ENCODE measurements around the gene CGNL1. TPM values are rescaled to one million over a fixed set of nuclear protein-coding genes. Genes with fewer than 3 reads are reported as not detected.

Gene CGNL1, protein sequence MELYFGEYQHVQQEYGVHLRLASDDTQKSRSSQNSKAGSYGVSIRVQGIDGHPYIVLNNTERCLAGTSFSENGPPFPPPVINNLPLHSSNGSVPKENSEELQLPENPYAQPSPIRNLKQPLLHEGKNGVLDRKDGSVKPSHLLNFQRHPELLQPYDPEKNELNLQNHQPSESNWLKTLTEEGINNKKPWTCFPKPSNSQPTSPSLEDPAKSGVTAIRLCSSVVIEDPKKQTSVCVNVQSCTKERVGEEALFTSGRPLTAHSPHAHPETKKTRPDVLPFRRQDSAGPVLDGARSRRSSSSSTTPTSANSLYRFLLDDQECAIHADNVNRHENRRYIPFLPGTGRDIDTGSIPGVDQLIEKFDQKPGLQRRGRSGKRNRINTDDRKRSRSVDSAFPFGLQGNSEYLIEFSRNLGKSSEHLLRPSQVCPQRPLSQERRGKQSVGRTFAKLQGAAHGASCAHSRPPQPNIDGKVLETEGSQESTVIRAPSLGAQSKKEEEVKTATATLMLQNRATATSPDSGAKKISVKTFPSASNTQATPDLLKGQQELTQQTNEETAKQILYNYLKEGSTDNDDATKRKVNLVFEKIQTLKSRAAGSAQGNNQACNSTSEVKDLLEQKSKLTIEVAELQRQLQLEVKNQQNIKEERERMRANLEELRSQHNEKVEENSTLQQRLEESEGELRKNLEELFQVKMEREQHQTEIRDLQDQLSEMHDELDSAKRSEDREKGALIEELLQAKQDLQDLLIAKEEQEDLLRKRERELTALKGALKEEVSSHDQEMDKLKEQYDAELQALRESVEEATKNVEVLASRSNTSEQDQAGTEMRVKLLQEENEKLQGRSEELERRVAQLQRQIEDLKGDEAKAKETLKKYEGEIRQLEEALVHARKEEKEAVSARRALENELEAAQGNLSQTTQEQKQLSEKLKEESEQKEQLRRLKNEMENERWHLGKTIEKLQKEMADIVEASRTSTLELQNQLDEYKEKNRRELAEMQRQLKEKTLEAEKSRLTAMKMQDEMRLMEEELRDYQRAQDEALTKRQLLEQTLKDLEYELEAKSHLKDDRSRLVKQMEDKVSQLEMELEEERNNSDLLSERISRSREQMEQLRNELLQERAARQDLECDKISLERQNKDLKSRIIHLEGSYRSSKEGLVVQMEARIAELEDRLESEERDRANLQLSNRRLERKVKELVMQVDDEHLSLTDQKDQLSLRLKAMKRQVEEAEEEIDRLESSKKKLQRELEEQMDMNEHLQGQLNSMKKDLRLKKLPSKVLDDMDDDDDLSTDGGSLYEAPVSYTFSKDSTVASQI
- not detected for total RNA-seq

DNA sequence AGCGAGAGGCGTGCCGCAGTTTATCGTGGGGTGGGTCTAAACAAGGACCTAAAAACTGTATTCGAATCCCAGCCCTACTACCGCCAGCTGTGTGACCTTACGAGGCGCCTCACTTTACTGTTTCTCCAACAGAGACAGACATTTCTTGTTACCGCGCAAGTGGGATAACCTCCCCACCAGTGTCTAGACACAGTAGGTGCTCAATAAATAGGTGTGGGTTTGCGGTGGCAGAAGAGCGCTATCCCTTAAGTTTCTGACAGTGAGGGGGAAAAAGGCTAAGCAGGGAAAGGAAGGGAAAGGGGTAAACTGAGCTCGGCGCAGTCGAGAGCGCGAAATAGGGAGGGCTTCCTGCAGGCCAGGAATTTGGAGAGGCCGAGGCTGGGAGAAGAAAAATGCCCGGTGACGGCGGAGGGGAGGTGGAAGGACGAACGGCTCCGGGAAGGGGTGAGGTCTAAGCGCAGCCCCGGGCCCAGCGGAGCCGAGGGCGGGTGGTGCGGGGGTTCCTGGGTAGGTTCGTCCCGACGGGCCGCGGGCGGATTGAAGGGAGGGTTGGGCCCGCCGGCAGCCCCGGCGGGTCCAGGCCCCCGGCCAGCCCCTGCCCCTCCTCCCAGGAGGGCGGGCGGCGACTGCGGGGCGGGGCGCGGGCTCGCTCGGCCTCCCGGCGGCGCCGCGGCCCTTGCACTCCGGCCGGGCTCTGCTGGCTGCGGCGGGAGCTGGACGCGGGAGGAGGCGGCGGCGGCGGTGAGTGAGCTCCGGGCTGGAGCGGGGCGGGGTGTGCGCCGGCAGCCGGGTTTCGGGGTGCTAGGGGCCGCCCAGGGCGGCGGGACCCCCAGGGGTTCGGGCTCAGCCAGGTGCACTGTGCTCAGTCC, at the start of gene CGNL1:
Gene CGNL1, plus strand, starts transcription at position 679 of the 869 bp plus-strand sequence. CDS start 61,495 bp downstream, outside the sequence.
- POLR2A ChIA-PET, result no interaction called here
- CTCF ChIA-PET, result no interaction called here
- Mint-ChIP-seq H3K27ac (no peak within 1 kb of the TSS), H3K9me3 (ENCODE audit: insufficient read depth) (no peaks in the 10 kb centered on the region), H3K4me3 (peak within 1 kb of the TSS; percentile 36), H3K36me3 (ENCODE audit: low read depth) (peaks cover 1% of the 10 kb centered on the region), H3K27me3 (ENCODE audit: low read depth) (peaks cover 48% of the 10 kb centered on the region), H3K4me1 (ENCODE audit: low read depth) (peaks cover 8% of the 10 kb centered on the region)
- DNase-seq, result no peak
- peak; percentile 51 for ATAC-seq

GRCh38 chr15:57327985-57328471, 48.3 kb upstream of the CGNL1 start:
- no peak overlapping the region for H3K4me3 Mint-ChIP-seq
- ChIA-PET CTCF (no interaction called here), POLR2A (no interaction called here)
- no peak overlapping the region for H3K27ac Mint-ChIP-seq
- H3K36me3 Mint-ChIP-seq (ENCODE audit: low read depth), result no peaks in the 10 kb centered on the region
- H3K27me3 Mint-ChIP-seq (ENCODE audit: low read depth), result no peaks in the 10 kb centered on the region
- no peak for ATAC-seq
- peaks cover 16% of the 10 kb centered on the region for H3K4me1 Mint-ChIP-seq (ENCODE audit: low read depth)
- no peaks in the 10 kb centered on the region for H3K9me3 Mint-ChIP-seq (ENCODE audit: insufficient read depth)
- DNase-seq, result no peak

DNA sequence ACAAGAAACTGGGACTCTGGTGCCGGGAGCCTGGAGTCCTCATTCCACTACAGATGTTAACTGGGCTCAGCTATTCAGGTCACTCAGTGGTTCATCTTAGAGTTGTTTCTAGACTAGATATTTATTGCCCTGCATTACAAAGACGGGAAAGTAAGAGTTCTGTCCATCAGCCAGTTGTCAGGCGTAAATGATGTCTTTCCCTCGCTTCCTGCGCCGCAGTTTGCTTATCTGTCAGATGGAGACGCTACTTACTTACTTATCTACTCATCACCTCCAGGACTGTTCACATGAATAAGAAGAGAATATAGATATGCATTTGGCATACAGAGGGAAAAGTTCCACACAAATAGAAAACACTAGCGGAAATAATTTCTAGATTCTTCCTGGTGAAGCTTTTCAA, 47.8 kb upstream of the CGNL1 start:
- Mint-ChIP-seq H3K27ac (no peak overlapping the region), H3K36me3 (ENCODE audit: low read depth) (no peaks in the 10 kb centered on the region), H3K9me3 (ENCODE audit: insufficient read depth) (no peaks in the 10 kb centered on the region), H3K4me1 (ENCODE audit: low read depth) (peaks cover 14% of the 10 kb centered on the region), H3K27me3 (ENCODE audit: low read depth) (no peaks in the 10 kb centered on the region), H3K4me3 (no peak overlapping the region)
- CTCF ChIA-PET, result interaction anchor here (1.8 kb wide), 1 partner anchor 199 kb away, joined by 7 read pairs; no protein-coding TSS in a partner anchor
- no peak for DNase-seq
- POLR2A ChIA-PET, result no interaction called here
- ATAC-seq, result no peak

GRCh38 chr15:57328897-57329296, 47.4 kb upstream of the CGNL1 start:
- Mint-ChIP-seq H3K9me3 (ENCODE audit: insufficient read depth) (no peaks in the 10 kb centered on the region), H3K4me3 (no peak overlapping the region), H3K27ac (no peak overlapping the region), H3K36me3 (ENCODE audit: low read depth) (no peaks in the 10 kb centered on the region), H3K27me3 (ENCODE audit: low read depth) (no peaks in the 10 kb centered on the region), H3K4me1 (ENCODE audit: low read depth) (peaks cover 10% of the 10 kb centered on the region)
- POLR2A ChIA-PET, result no interaction called here
- DNase-seq (no peak), ATAC-seq (no peak)
- CTCF ChIA-PET, result interaction anchor here (1.8 kb wide), 1 partner anchor 199 kb away, joined by 7 read pairs; no protein-coding TSS in a partner anchor

GRCh38 chr15:57329582-57330367, 46.5 kb upstream of the CGNL1 start:
- Mint-ChIP-seq H3K27ac (no peak overlapping the region), H3K36me3 (ENCODE audit: low read depth) (no peaks in the 10 kb centered on the region), H3K4me1 (ENCODE audit: low read depth) (peaks cover 9% of the 10 kb centered on the region), H3K27me3 (ENCODE audit: low read depth) (peaks cover 3% of the 10 kb centered on the region), H3K4me3 (no peak overlapping the region), H3K9me3 (ENCODE audit: insufficient read depth) (no peaks in the 10 kb centered on the region)
- CTCF ChIA-PET, result interaction anchor here (1.8 kb wide), 1 partner anchor 198 kb away, joined by 7 read pairs; no protein-coding TSS in a partner anchor
- DNase-seq, result no peak
- no peak for ATAC-seq
- POLR2A ChIA-PET, result no interaction called here

DNA sequence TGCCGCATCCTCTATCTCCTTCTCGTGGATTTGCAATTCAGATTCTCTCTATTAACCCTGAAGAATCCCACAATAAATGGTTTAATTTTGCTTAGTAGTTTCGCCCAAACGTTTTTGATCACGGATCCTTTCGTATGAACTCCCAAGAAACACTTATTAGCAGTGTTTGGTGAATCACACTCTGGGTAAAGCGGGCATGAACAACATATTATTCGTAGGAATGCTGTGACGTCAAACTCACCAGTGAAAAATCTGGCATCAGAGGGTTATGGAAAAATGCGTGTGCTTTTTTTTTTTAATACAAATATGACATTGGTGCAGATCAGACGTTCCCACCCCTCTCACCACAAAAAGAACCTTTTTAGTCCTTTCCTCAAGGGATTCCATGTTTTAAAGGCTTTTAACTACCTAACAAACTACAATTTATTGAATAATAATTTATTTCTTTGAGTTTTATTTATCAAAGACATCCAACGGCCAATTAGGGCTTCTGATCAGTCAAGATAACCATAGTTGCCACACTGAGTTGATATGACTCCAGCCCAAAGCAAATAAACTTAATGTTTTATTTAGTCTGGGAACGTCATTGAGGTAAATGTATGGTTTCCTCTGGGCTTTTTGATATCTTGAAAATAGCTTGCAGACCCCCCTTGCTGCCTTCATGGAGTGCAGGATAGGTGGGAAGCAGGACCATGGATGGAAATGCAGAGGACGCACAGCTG, 45.5 kb upstream of the CGNL1 start:
- no peaks in the 10 kb centered on the region for H3K36me3 Mint-ChIP-seq (ENCODE audit: low read depth)
- no peaks in the 10 kb centered on the region for H3K9me3 Mint-ChIP-seq (ENCODE audit: insufficient read depth)
- no peak overlapping the region for H3K27ac Mint-ChIP-seq
- POLR2A ChIA-PET, result no interaction called here
- peaks cover 9% of the 10 kb centered on the region for H3K4me1 Mint-ChIP-seq (ENCODE audit: low read depth)
- DNase-seq (no peak), ATAC-seq (no peak)
- CTCF ChIA-PET, result no interaction called here
- no peak overlapping the region for H3K4me3 Mint-ChIP-seq
- H3K27me3 Mint-ChIP-seq (ENCODE audit: low read depth), result peaks cover 3% of the 10 kb centered on the region

DNA sequence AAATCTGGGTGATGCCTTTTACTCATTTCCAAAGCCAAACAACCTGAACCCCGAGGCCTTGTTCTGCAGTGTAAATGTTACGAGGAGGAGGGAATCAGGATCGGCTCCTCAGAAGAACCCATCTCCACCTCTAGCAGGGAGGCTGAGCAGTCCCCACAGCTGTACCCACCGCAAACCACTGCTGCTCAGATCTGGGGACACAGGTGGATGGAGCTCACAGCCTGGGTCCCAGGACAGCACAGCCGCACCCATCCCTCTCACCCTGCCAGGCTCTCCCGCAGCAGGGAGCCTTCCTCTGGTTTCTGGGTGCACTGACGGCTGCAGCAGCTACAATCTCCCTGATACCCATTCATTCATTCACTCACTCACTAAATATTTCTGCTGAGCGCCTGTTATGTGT, 44.0 kb upstream of the CGNL1 start:
- DNase-seq (no peak), ATAC-seq (no peak)
- CTCF ChIA-PET, result interaction anchor here (0.9 kb wide), 1 partner anchor 195 kb away, joined by 3 read pairs; no protein-coding TSS in a partner anchor
- Mint-ChIP-seq H3K4me3 (no peak overlapping the region), H3K36me3 (ENCODE audit: low read depth) (no peaks in the 10 kb centered on the region), H3K27ac (no peak overlapping the region), H3K27me3 (ENCODE audit: low read depth) (peaks cover 3% of the 10 kb centered on the region), H3K4me1 (ENCODE audit: low read depth) (peaks cover 9% of the 10 kb centered on the region), H3K9me3 (ENCODE audit: insufficient read depth) (no peaks in the 10 kb centered on the region)
- POLR2A ChIA-PET, result no interaction called here

DNA sequence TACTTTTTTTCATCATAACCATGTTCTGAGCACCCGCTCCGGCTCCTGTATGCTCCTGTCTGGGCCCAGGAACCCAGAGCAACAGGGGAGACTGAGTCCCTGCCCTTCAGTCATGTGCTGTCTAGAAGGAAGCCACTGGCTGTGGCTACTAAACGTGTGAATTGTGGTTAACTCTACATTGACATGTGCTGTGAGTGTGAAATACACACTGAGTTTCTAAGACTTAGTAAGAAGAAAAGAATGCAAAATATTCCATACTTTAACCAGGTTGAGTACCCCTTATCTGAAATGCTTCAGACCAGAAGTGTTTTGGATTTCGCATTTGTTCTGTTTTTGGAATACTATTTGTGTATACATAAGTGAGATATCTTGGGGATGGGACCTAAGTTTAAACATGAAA, 42.8 kb upstream of the CGNL1 start:
- POLR2A ChIA-PET, result no interaction called here
- CTCF ChIA-PET, result interaction anchor here (0.9 kb wide), 1 partner anchor 194 kb away, joined by 3 read pairs; no protein-coding TSS in a partner anchor
- peaks cover 9% of the 10 kb centered on the region for H3K4me1 Mint-ChIP-seq (ENCODE audit: low read depth)
- H3K36me3 Mint-ChIP-seq (ENCODE audit: low read depth), result no peaks in the 10 kb centered on the region
- no peak for ATAC-seq
- no peak overlapping the region for H3K4me3 Mint-ChIP-seq
- H3K27ac Mint-ChIP-seq, result no peak overlapping the region
- DNase-seq, result no peak
- peaks cover 3% of the 10 kb centered on the region for H3K27me3 Mint-ChIP-seq (ENCODE audit: low read depth)
- H3K9me3 Mint-ChIP-seq (ENCODE audit: insufficient read depth), result no peaks in the 10 kb centered on the region

DNA sequence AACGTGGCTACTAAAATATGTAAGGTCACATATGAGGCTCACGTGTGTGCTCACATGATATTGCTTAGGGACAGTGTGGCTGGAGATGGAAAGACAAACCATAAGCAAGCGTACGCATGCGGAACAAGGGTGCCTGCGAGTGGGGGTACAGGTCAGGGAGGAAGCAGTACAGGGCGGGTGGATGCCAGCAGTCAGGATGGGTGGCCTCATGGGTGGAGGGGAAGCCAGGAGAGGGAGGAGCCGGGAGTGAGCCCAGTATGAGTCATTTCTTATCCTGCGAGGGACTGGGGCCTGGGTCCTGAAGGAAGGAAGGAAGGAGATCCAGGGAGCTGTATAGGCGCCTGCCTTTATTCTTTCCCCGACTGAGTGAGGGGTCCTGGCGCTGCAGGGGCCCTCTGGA, 42.0 kb upstream of the CGNL1 start:
- H3K27me3 Mint-ChIP-seq (ENCODE audit: low read depth), result peaks cover 3% of the 10 kb centered on the region
- H3K36me3 Mint-ChIP-seq (ENCODE audit: low read depth), result no peaks in the 10 kb centered on the region
- H3K4me3 Mint-ChIP-seq, result no peak overlapping the region
- H3K27ac Mint-ChIP-seq, result no peak overlapping the region
- H3K4me1 Mint-ChIP-seq (ENCODE audit: low read depth), result peaks cover 9% of the 10 kb centered on the region
- ChIA-PET POLR2A (no interaction called here), CTCF (no interaction called here)
- H3K9me3 Mint-ChIP-seq (ENCODE audit: insufficient read depth), result no peaks in the 10 kb centered on the region
- DNase-seq (no peak), ATAC-seq (no peak)

- Mint-ChIP-seq H3K27ac (no peak overlapping the region), H3K36me3 (ENCODE audit: low read depth) (no peaks in the 10 kb centered on the region), H3K4me1 (ENCODE audit: low read depth) (peaks cover 3% of the 10 kb centered on the region), H3K4me3 (no peak overlapping the region), H3K9me3 (ENCODE audit: insufficient read depth) (no peaks in the 10 kb centered on the region), H3K27me3 (ENCODE audit: low read depth) (peaks cover 3% of the 10 kb centered on the region)
- ChIA-PET POLR2A (no interaction called here), CTCF (no interaction called here)
- DNase-seq (no peak), ATAC-seq (no peak)
These were observed 41.0 kb upstream of the CGNL1 start for GRCh38 chr15:57335293-57335715.

All from activated CD8-positive, alpha-beta T cell treated with anti-CD3 and anti-CD28 coated beads, Interleukin-2, amount 10 ng/mL, durations not matched to agents 7 days and 5 days (primary cell).